MCF 10A (cell line): ENCODE data around the gene PCDH15. TPM values are rescaled to one million over a fixed set of nuclear protein-coding genes. Genes with fewer than 3 reads are reported as not detected.

Source experiments
- BruUV-seq: library from RNA; stranded (reverse); fragments of 400-500 nt; replicated peaks from 2 replicates; lab custom pipeline; 2021; lab: Mats Ljungman, UMichigan
- CTCF ChIA-PET: fragments of 300-600 bp; sonication (Branson Sonifier 250); formaldehyde crosslinking; extraction: SDS; loops from one replicate; lab custom pipeline; 2021; ENCODE audit warnings: antibody characterized with exemption, inconsistent platforms; lab: Yijun Ruan, JAX
- POLR2A ChIA-PET: fragments of 300-600, 350-650 bp; sonication (Branson Sonifier 250); formaldehyde crosslinking; extraction: SDS; loops from one replicate; lab custom pipeline; 2020; ENCODE audit warnings: antibody characterized with exemption, inconsistent platforms; lab: Yijun Ruan, JAX
- DNase-seq: peaks from one replicate; pipeline ENCODE4 v3.0.0-alpha.2; 2018; ENCODE audit not compliant: unreplicated experiment
- H3K27ac Mint-ChIP-seq: one replicate; pipeline ENCODE4 v1.8.0; 2022; ENCODE audit warnings: mild to moderate bottlenecking, low read depth, mixed read lengths; ENCODE audit not compliant: unreplicated experiment
- H3K27me3 Mint-ChIP-seq: one replicate; pipeline ENCODE4 v1.8.0; 2022; ENCODE audit warnings: mixed read lengths; ENCODE audit not compliant: insufficient read depth, unreplicated experiment
- H3K36me3 Mint-ChIP-seq: one replicate; pipeline ENCODE4 v1.8.0; 2022; ENCODE audit warnings: mild to moderate bottlenecking, moderate library complexity, mixed read lengths; ENCODE audit not compliant: insufficient read depth, unreplicated experiment
- H3K4me1 Mint-ChIP-seq: one replicate; pipeline ENCODE4 v1.8.0; 2022; ENCODE audit warnings: mixed read lengths; ENCODE audit not compliant: insufficient read depth, unreplicated experiment
- H3K4me3 Mint-ChIP-seq: one replicate; pipeline ENCODE4 v1.8.0; 2022; ENCODE audit warnings: mild to moderate bottlenecking, moderate library complexity, mixed read lengths; ENCODE audit not compliant: unreplicated experiment
- H3K9me3 Mint-ChIP-seq: one replicate; pipeline ENCODE4 v1.8.0; 2022; ENCODE audit warnings: mixed read lengths; ENCODE audit not compliant: unreplicated experiment
- intact Hi-C: fragments of 100-400 bp; cut with micrococcal nuclease; formaldehyde crosslinking; loops from 2 replicates; pipeline ENCODE4 v1.14.1; 2022
- total RNA-seq: library from RNA; stranded (reverse); gene quantifications from 2 replicates; pipeline ENCODE4 v1.2.3, GENCODE V29; 2022
- TF ChIP-seq, protein P1 (sequence below): fragments of 200-600 bp; IDR thresholded peaks from one replicate; pipeline ENCODE4 v1.8.0; 2022; ENCODE audit warnings: antibody characterized with exemption, mild to moderate bottlenecking; ENCODE audit not compliant: unreplicated experiment

PCDH15 gene
- total RNA-seq, 1 experiment from 2014 or later, result not detected

DNA sequence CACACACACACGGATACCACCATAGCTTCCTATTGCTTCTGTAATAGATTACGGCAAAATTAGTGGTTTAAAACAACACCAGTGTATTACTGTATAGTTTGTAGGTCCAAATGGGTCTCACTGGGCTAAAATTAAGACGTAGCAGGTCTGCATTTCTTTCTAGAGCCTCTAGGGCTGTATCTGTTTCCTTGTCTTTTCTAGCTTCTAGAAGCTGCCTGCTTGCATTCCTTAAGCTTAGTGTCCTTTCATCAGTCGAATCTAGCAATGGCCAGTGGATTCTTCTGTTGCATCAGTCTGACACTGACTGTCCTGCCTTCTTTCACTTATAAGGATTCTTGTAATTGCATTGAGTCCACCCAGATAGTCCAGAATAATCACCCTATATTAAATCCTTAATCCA, 882.3 kb downstream of the PCDH15 start:
- no peak overlapping the region for H3K4me3 Mint-ChIP-seq
- DNase-seq, result no peak
- no peaks in the 10 kb centered on the region for H3K9me3 Mint-ChIP-seq
- no peaks in the 10 kb centered on the region for H3K4me1 Mint-ChIP-seq
- TF ChIP-seq, protein P1, sequence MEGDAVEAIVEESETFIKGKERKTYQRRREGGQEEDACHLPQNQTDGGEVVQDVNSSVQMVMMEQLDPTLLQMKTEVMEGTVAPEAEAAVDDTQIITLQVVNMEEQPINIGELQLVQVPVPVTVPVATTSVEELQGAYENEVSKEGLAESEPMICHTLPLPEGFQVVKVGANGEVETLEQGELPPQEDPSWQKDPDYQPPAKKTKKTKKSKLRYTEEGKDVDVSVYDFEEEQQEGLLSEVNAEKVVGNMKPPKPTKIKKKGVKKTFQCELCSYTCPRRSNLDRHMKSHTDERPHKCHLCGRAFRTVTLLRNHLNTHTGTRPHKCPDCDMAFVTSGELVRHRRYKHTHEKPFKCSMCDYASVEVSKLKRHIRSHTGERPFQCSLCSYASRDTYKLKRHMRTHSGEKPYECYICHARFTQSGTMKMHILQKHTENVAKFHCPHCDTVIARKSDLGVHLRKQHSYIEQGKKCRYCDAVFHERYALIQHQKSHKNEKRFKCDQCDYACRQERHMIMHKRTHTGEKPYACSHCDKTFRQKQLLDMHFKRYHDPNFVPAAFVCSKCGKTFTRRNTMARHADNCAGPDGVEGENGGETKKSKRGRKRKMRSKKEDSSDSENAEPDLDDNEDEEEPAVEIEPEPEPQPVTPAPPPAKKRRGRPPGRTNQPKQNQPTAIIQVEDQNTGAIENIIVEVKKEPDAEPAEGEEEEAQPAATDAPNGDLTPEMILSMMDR, result no peak
- ChIA-PET CTCF (interaction anchor here (1.0 kb wide), 1 partner anchor 13 kb away, joined by 3 read pairs; no protein-coding TSS in a partner anchor), POLR2A (no interaction called here)
- no TSS peak for BruUV-seq
- H3K27ac Mint-ChIP-seq, result no peak overlapping the region
- intact Hi-C loops, result no loop called here
- no peaks in the 10 kb centered on the region for H3K27me3 Mint-ChIP-seq
- H3K36me3 Mint-ChIP-seq, result no peaks in the 10 kb centered on the region

DNA sequence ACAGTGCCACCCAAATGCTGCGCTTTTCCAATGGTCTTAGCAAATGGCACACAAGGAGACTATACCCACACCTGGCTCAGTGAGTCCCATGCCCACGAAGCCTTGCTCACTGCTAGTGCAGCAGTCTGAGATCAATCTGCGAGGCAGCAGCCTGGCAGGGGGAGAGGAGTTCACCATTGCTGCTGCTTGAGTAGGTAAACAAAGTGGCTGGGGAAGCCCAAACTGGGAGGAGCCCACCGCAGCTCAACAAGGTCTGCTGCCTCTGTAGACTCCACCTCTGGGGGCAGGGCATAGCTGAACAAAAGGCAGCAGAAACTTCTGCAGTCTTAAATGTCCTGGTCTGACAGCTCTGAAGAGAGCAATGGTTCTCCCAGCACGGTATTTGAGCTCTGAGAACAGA, 891.2 kb downstream of the PCDH15 start:
- TF ChIP-seq, protein P1, result no peak
- H3K4me1 Mint-ChIP-seq, result peaks cover 8% of the 10 kb centered on the region
- CTCF ChIA-PET, result no interaction called here
- no peaks in the 10 kb centered on the region for H3K9me3 Mint-ChIP-seq
- H3K36me3 Mint-ChIP-seq, result no peaks in the 10 kb centered on the region
- POLR2A ChIA-PET, result no interaction called here
- no TSS peak for BruUV-seq
- intact Hi-C loops, result no loop called here
- H3K27me3 Mint-ChIP-seq, result no peaks in the 10 kb centered on the region
- no peak overlapping the region for H3K4me3 Mint-ChIP-seq
- H3K27ac Mint-ChIP-seq, result no peak overlapping the region
- no peak for DNase-seq

DNA sequence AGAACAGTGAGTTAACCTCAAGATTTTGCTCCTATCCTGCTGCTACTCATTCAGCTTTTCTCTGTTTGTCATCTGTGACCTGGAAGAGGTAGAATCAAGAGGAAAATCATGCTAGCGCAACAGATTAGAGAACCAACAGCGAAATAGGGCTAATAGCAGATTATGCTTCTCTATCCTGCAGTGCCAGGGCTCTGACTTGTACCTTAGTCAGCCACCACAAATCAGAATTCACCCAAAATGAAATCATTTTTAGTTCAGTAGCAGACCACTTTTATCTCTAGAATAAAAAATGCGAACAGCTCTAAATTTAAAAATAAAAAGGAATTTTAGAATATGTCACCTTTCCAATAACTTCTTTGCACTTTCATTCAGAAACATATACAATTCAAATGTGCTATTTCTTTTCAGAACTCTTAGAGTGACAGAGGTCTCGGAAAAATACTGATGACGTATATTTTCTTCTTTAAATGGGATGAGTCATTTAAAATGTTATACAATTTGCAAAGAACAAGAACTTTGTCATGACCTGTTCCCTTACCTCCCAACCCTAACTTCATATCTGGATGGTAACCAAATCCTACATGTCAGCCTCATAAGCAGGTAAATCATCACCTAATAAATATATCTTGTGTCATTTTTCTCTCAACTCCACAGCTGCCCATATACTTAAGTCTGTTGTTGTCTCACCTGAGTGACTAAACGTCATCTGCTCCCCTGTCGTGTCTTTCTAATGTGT, 896.4 kb downstream of the PCDH15 start:
- Mint-ChIP-seq H3K36me3 (no peaks in the 10 kb centered on the region), H3K4me1 (peaks cover 9% of the 10 kb centered on the region), H3K27ac (peak overlapping the region; percentile 68), H3K4me3 (peak overlapping the region; percentile 66), H3K27me3 (no peaks in the 10 kb centered on the region), H3K9me3 (no peaks in the 10 kb centered on the region)
- ChIA-PET POLR2A (interaction anchor here (1.1 to 3.8 kb wide), 7 partner anchors 9 to 62 kb away, joined by 3 to 22 read pairs (median 5); no protein-coding TSS in a partner anchor), CTCF (interaction anchor here (0.6 to 1.9 kb wide), 3 partner anchors 18 to 153 kb away, joined by 3 to 7 read pairs (median 4); no protein-coding TSS in a partner anchor)
- TSS peak; percentile 56 for BruUV-seq
- TF ChIP-seq, protein P1, result no peak
- intact Hi-C loops, result no loop called here
- peak; percentile 73 for DNase-seq

- ChIA-PET CTCF (interaction anchor here (0.6 to 0.9 kb wide), 2 partner anchors 65 to 152 kb away, joined by 3 to 4 read pairs; no protein-coding TSS in a partner anchor), POLR2A (interaction anchor here (1.1 to 3.8 kb wide), 5 partner anchors 8 to 61 kb away, joined by 3 to 22 read pairs (median 5); no protein-coding TSS in a partner anchor)
- Mint-ChIP-seq H3K9me3 (no peaks in the 10 kb centered on the region), H3K36me3 (no peaks in the 10 kb centered on the region), H3K27ac (no peak overlapping the region), H3K4me3 (no peak overlapping the region), H3K27me3 (no peaks in the 10 kb centered on the region), H3K4me1 (peaks cover 9% of the 10 kb centered on the region)
- DNase-seq, result peak; percentile 38
- intact Hi-C loops, result no loop called here
- TF ChIP-seq, protein P1, result no peak
- no TSS peak for BruUV-seq
Observed at GRCh38 chr10:53903756-53904155, 897.3 kb downstream of the PCDH15 start.
